Body of pancreas (tissue), 4 donors: ENCODE results near the gene ANTXRL. TPM values are rescaled to one million over a fixed set of nuclear protein-coding genes. Genes with fewer than 3 reads are reported as not detected.

Experiments used
- ATAC-seq: fragments of 150-250 bp; one replicate; pipeline ENCODE4 v1.9.1; 2016
- DNase-seq, 4 donors: peaks; one replicate each; pipeline ENCODE4 v3.0.0-alpha.2; 2019
- H3K27ac ChIP-seq, 4 donors: fragments of 200-600 bp; sonication (generic); 1 replicate in 3 of 4; 2 replicates in 1 of 4; pipeline versions ENCODE4 v1.5.1 to v1.6.1; 2016 to 2019; ENCODE audit warnings: mild to moderate bottlenecking in 1 of 4, mixed read lengths in 1 of 4, moderate library complexity in 1 of 4
- H3K27me3 ChIP-seq, 2 donors: fragments of 200-600 bp; sonication (generic); one replicate each; pipeline ENCODE4 v1.6.0; 2016; ENCODE audit warnings: mild to moderate bottlenecking in 1 of 2
- H3K36me3 ChIP-seq, 2 donors: fragments of 200-600 bp; sonication (generic); replicated peaks in 1 of 2; 2 replicates each; pipeline ENCODE4 v1.5.1; 2016; ENCODE audit warnings: low read depth in 2 of 2; ENCODE audit not compliant: insufficient read depth in 1 of 2
- H3K4me1 ChIP-seq: fragments of 200-600 bp; sonication (generic); one replicate; pipeline ENCODE4 v1.6.0; 2016
- H3K4me3 ChIP-seq, 2 donors: fragments of 200-600 bp; sonication (generic); 1 replicate in 1 of 2; 2 replicates in 1 of 2; pipeline ENCODE4 v1.5.1; 2016 to 2019
- H3K9me3 ChIP-seq, 3 donors: fragments of 200-600 bp; sonication (generic); 1 replicate in 2 of 3; 2 replicates in 1 of 3; pipeline ENCODE4 v1.5.1; 2016
- CTCF ChIP-seq, 7 experiments: fragments of 450-650 bp in 4 of 7; fragments of 200-600 bp in 3 of 7; sonication (generic) in 3 of 7; IDR thresholded peaks; one replicate each; pipeline ENCODE4 v1.5.1; 2016 to 2019; ENCODE audit warnings: antibody characterized with exemption in 7 of 7
- POLR2A ChIP-seq, 3 donors: fragments of 450-650 bp; IDR thresholded peaks; one replicate each; pipeline ENCODE4 v1.6.1; 2016; ENCODE audit warnings: antibody characterized with exemption in 3 of 3, mild to moderate bottlenecking in 2 of 3
- WGBS, 2 donors: methylation state at CpG; one replicate each; pipeline ENCODE4 v1.1.5; 2017; 5-methylcytosine and 5-hydroxymethylcytosine counted together
- intact Hi-C: fragments of 100-400 bp; cut with DNase I; formaldehyde crosslinking; loops from one replicate; pipeline ENCODE4 v1.15.1; 2023
- total RNA-seq, 2 donors: library from RNA; depleted of rRNA; stranded (reverse); fragments of >200 nt; gene quantifications; one replicate each; pipeline ENCODE4 v1.1.0, GENCODE V29; 2016

The ANTXRL gene
- total RNA-seq, 2 donors from 2014 or later = not detected

GRCh38 chr10:46296641-46297141 lies 9.9 kb downstream of the ANTXRL start:
- WGBS, 2 donors = 60 to 69% methylated on average over 4 to 5 of the region's 5 CpGs
- Histone ChIP-seq H3K27me3 (no peaks in the 10 kb centered on the region), H3K4me1 (no peaks in the 10 kb centered on the region), H3K4me3 (no peak overlapping the region), H3K36me3 (no peaks in the 10 kb centered on the region), H3K27ac (no peak overlapping the region), H3K9me3 (no peaks in the 10 kb centered on the region)
- TF ChIP-seq POLR2A (IDR thresholded peaks at IDR 0.05) (no peak), CTCF (IDR thresholded peaks at IDR 0.05) (no peak)
- intact Hi-C loops = loop anchor here (10.0 kb wide), 1 partner anchor 52 kb away; no protein-coding TSS in a partner anchor
- DNase-seq (no peak), ATAC-seq (no peak)

DNA sequence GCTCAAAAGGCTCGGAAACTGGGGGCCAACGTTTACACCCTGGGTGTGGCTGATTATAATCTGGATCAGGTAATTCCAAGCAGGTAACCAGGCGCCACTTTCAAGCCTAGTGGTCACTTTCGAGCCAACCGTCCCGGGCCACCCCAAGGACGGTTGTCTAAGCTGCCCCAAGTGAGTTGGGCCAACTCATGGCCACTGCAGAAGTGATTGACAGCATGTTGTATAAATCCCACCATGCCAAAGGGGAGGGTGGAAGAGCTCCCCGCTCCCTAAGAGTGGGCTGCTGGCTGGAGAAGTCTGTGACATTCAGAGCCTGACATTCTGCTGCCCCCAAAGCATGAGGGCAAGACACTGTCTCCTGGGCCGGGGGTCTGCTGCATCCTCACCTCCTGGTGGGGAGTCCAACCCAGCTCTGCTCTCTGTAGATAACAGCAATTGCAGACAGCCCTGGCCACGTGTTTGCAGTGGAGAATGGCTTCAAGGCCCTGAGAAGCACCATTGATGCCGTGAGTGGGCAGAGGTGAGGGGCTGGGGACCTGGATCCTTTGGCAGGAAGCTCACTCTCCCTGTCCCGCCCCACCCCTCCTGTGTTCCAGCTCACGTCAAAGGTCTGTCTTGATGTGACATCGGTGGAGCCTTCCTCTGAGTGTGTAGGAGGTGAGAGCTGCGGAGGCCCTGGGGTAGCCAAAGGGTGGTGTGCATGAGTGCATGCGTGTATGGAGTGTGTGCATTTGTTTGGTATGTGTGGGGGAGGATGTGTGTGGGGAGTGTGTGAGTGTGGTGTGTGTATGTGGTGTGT lies 10.8 kb downstream of the ANTXRL start:
- intact Hi-C loops = loop anchor here (10.0 kb wide), 1 partner anchor 53 kb away; no protein-coding TSS in a partner anchor
- no peak overlapping the region for H3K4me3 ChIP-seq
- ATAC-seq (no peak), DNase-seq (no peak)
- WGBS, 2 donors = 74 to 75% methylated on average over 15 to 16 of the region's 16 CpGs
- H3K27me3 ChIP-seq = no peaks in the 10 kb centered on the region
- TF ChIP-seq CTCF (IDR thresholded peaks at IDR 0.05) (no peak), POLR2A (IDR thresholded peaks at IDR 0.05) (no peak)
- H3K27ac ChIP-seq = no peak overlapping the region
- H3K36me3 ChIP-seq = no peaks in the 10 kb centered on the region
- H3K9me3 ChIP-seq = no peaks in the 10 kb centered on the region
- H3K4me1 ChIP-seq = no peaks in the 10 kb centered on the region

- no peak for DNase-seq
- H3K27me3 ChIP-seq = no peaks in the 10 kb centered on the region
- ATAC-seq = no peak
- H3K9me3 ChIP-seq = no peaks in the 10 kb centered on the region
- WGBS, 2 donors = 72 to 74% methylated on average over 9 of the region's 9 CpGs
- intact Hi-C loops = loop anchor here (10.0 kb wide), 1 partner anchor 54 kb away; no protein-coding TSS in a partner anchor
- no peak overlapping the region for H3K27ac ChIP-seq
- no peaks in the 10 kb centered on the region for H3K4me1 ChIP-seq
- H3K4me3 ChIP-seq = no peak overlapping the region
- no peak for TF ChIP-seq POLR2A (IDR thresholded peaks at IDR 0.05)
- TF ChIP-seq CTCF (IDR thresholded peaks at IDR 0.05) = no peak
- no peaks in the 10 kb centered on the region for H3K36me3 ChIP-seq
Measured at GRCh38 chr10:46298477-46299285, 11.9 kb downstream of the ANTXRL start.

- DNase-seq (no peak), ATAC-seq (no peak)
- no peak overlapping the region for H3K4me3 ChIP-seq
- H3K4me1 ChIP-seq = no peaks in the 10 kb centered on the region
- intact Hi-C loops = loop anchor here (10.0 kb wide), 1 partner anchor 54 kb away; no protein-coding TSS in a partner anchor
- no peaks in the 10 kb centered on the region for H3K36me3 ChIP-seq
- TF ChIP-seq POLR2A (IDR thresholded peaks at IDR 0.05) = no peak
- TF ChIP-seq CTCF (IDR thresholded peaks at IDR 0.05) = no peak
- H3K27me3 ChIP-seq = no peaks in the 10 kb centered on the region
- no peak overlapping the region for H3K27ac ChIP-seq
- no peaks in the 10 kb centered on the region for H3K9me3 ChIP-seq
- 69 to 78% methylated on average over 4 to 5 of the region's 5 CpGs for WGBS, 2 donors
Measured at GRCh38 chr10:46299286-46299535, 12.4 kb downstream of the ANTXRL start.
